HepG2 (cell line): ENCODE data around the gene CHEK1. TPM values are rescaled to one million over a fixed set of nuclear protein-coding genes. Genes with fewer than 3 reads are reported as not detected.

Experiments
- ATAC-seq: fragments of 200-7000 bp; cut with Tn5 transposase; 3 replicates; pipeline ENCODE4 v1.9.1; 2020; ENCODE audit warnings: mild to moderate bottlenecking, moderate library complexity
- BruUV-seq: library from RNA; stranded (reverse); fragments of 400-500 nt; replicated peaks from 2 replicates; lab custom pipeline; 2021; lab: Mats Ljungman, UMichigan
- CTCF ChIA-PET: fragments of 300-600 bp; formaldehyde crosslinking; extraction: SDS; loops from one replicate; lab custom pipeline; 2021; ENCODE audit warnings: low total read pairs, inconsistent platforms, low intra/inter-chr PET ratio; lab: Yijun Ruan, JAX
- POLR2A ChIA-PET: fragments of 350-600 bp; sonication (Branson Sonifier 250); formaldehyde crosslinking; loops from one replicate; lab custom pipeline; 2020; ENCODE audit warnings: antibody characterized with exemption, inconsistent platforms; lab: Yijun Ruan, JAX
- DNase-seq: peaks from one replicate; pipeline ENCODE4 v3.0.0-alpha.2; 2015; ENCODE audit warnings: low spot score
- FAIRE-seq: peaks from 3 replicates; lab custom pipeline; 2011; peaks lifted over from hg19 to GRCh38; lab: Jason Lieb, UNC
- H2AFZ ChIP-seq: one replicate; pipeline ENCODE4 v1.6.1; 2011; ENCODE audit warnings: low read length, inconsistent platforms
- H3K27ac ChIP-seq: fragments of 300-600 bp; 3 replicates; pipeline ENCODE4 v1.8.0; 2011; ENCODE audit warnings: mixed run types, mild to moderate bottlenecking, mixed read lengths, low read length, inconsistent platforms; ENCODE audit not compliant: insufficient read depth; ENCODE audit errors: extremely low read length
- H3K27me3 ChIP-seq, 2 experiments: fragments of 200-600 bp in 1 of 2; 2 replicates in 1 of 2; 3 replicates in 1 of 2; pipeline versions ENCODE4 v1.6.0 to v1.8.0; 2011; ENCODE audit warnings: low read length in 2 of 2, mild to moderate bottlenecking in 2 of 2, moderate library complexity in 2 of 2, inconsistent platforms in 1 of 2; ENCODE audit not compliant: insufficient read depth in 2 of 2, control insufficient read depth in 1 of 2
- H3K36me3 ChIP-seq, 2 experiments: fragments of 200-600 bp in 1 of 2; replicated peaks in 1 of 2; 2 replicates in 1 of 2; 3 replicates in 1 of 2; pipeline versions ENCODE4 v1.5.1 to v1.8.0; 2011; ENCODE audit warnings: low read length in 2 of 2, inconsistent platforms in 1 of 2; ENCODE audit not compliant: insufficient read depth in 2 of 2, control insufficient read depth in 1 of 2
- H3K4me1 ChIP-seq: 2 replicates; pipeline ENCODE4 v1.5.1; 2012; ENCODE audit warnings: low read length, inconsistent platforms; ENCODE audit not compliant: insufficient read depth
- H3K4me2 ChIP-seq: 2 replicates; pipeline ENCODE4 v1.6.0; 2011; ENCODE audit warnings: low read depth, low read length, inconsistent platforms
- H3K4me3 ChIP-seq, 3 experiments: fragments of 200-600 bp in 1 of 3; sonication (generic), shearing (Covaris generic) in 1 of 3; replicated peaks in 1 of 3; 2 replicates each; pipeline ENCODE4 v1.5.1; 2011 to 2016; ENCODE audit warnings: low read length in 3 of 3, inconsistent platforms in 2 of 3, low read depth in 2 of 3, mild to moderate bottlenecking in 2 of 3, control low read depth in 1 of 3, mixed read lengths in 1 of 3; ENCODE audit not compliant: insufficient read depth in 1 of 3
- H3K79me2 ChIP-seq: one replicate; pipeline ENCODE4 v1.6.1; 2011; ENCODE audit warnings: low read length, inconsistent platforms; ENCODE audit not compliant: insufficient read depth
- H3K9ac ChIP-seq: 2 replicates; pipeline ENCODE4 v1.6.0; 2011; ENCODE audit warnings: mild to moderate bottlenecking, low read depth, low read length, inconsistent platforms; ENCODE audit not compliant: insufficient read depth
- H3K9me3 ChIP-seq: 2 replicates; pipeline ENCODE4 v1.5.1; 2012; ENCODE audit warnings: mild to moderate bottlenecking, low read length
- H4K20me1 ChIP-seq: 2 replicates; pipeline ENCODE4 v1.6.0; 2011; ENCODE audit warnings: inconsistent platforms, mild to moderate bottlenecking, low read length, moderate library complexity; ENCODE audit not compliant: insufficient read depth
- AFF4 ChIP-seq: sonication (generic); formaldehyde crosslinking; IDR thresholded peaks from 2 replicates; pipeline ENCODE4 v1.4.0; 2020; ENCODE audit warnings: missing genetic modification reagents
- AHDC1 ChIP-seq: sonication (generic); formaldehyde crosslinking; IDR thresholded peaks from 2 replicates; pipeline ENCODE4 v1.5.1; 2020; ENCODE audit warnings: mild to moderate bottlenecking, missing genetic modification reagents, borderline replicate concordance
- ATM ChIP-seq: fragments of 450-650 bp; IDR thresholded peaks from 2 replicates; pipeline ENCODE4 v1.7.1; 2017; ENCODE audit warnings: mild to moderate bottlenecking, borderline replicate concordance
- DNMT1 ChIP-seq: sonication (generic); formaldehyde crosslinking; IDR thresholded peaks from 2 replicates; pipeline ENCODE4 v1.5.1; 2020; ENCODE audit warnings: mild to moderate bottlenecking, missing genetic modification reagents
- HNF4G ChIP-seq, 2 experiments: sonication (generic) in 1 of 2; formaldehyde crosslinking in 1 of 2; IDR thresholded peaks; 2 replicates each; pipeline versions ENCODE4 v1.4.0 to v1.6.1; 2011 to 2020; ENCODE audit warnings: borderline replicate concordance in 2 of 2, low read depth in 2 of 2, mild to moderate bottlenecking in 2 of 2, low read length in 1 of 2, missing genetic modification reagents in 1 of 2, moderate library complexity in 1 of 2
- SRSF1 ChIP-seq: fragments of 200-400 bp; formaldehyde crosslinking; optimal IDR thresholded peaks from 2 replicates; pipeline ENCODE3; 2017; ENCODE audit warnings: mild to moderate bottlenecking, low read depth, low read length, moderate library complexity
- SRSF9 ChIP-seq: fragments of 200-400 bp; formaldehyde crosslinking; IDR thresholded peaks from 2 replicates; pipeline ENCODE4 v1.6.1; 2018; ENCODE audit warnings: borderline replicate concordance, mild to moderate bottlenecking, low read depth, low read length; ENCODE audit not compliant: insufficient read depth, poor library complexity, severe bottlenecking
- TEAD2 ChIP-seq: sonication (generic); formaldehyde crosslinking; IDR thresholded peaks from 2 replicates; pipeline ENCODE4 v1.9.0; 2021; ENCODE audit warnings: missing genetic modification reagents
- ZNF224 ChIP-seq: sonication (generic); formaldehyde crosslinking; IDR thresholded peaks from 2 replicates; pipeline ENCODE4 v1.5.0; 2020; ENCODE audit warnings: mild to moderate bottlenecking, missing genetic modification reagents
- ZNF296 ChIP-seq: sonication (generic); formaldehyde crosslinking; conservative IDR thresholded peaks from 2 replicates; pipeline ENCODE4 v1.5.0; 2020; ENCODE audit warnings: mild to moderate bottlenecking, missing genetic modification reagents
- ZNF563 ChIP-seq: sonication (generic); formaldehyde crosslinking; IDR thresholded peaks from 2 replicates; pipeline ENCODE4 v1.8.0; 2022; ENCODE audit warnings: mild to moderate bottlenecking, moderate library complexity, missing genetic modification reagents
- ZNF589 ChIP-seq: sonication (generic); formaldehyde crosslinking; conservative IDR thresholded peaks from 2 replicates; pipeline ENCODE4 v1.8.0; 2022; ENCODE audit warnings: mild to moderate bottlenecking, moderate library complexity, missing genetic modification reagents
- ZNF766 ChIP-seq: sonication (generic); formaldehyde crosslinking; IDR thresholded peaks from 2 replicates; pipeline ENCODE4 v1.5.0; 2020; ENCODE audit warnings: missing genetic modification reagents, borderline replicate concordance
- WGBS: methylation state at CpG from one replicate; pipeline ENCODE4 v1.1.6; 2017; ENCODE audit warnings: low lambda C conversion rate; 5-methylcytosine and 5-hydroxymethylcytosine counted together
- in situ Hi-C: cut with HindIII; loops from 2 replicates; pipeline ENCODE4 v1.10.0; 2017; ENCODE audit warnings: low pct_unique_long_range_greater_than_20kb; ENCODE audit not compliant: extremely low pct_ligation_motif_present
- intact Hi-C: fragments of 100-400 bp; cut with micrococcal nuclease; formaldehyde crosslinking; loops from one replicate; pipeline ENCODE4 v1.10.0; 2022; ENCODE audit not compliant: unreplicated experiment
- polyA plus RNA-seq, 8 experiments: library from polyadenylated mRNA; depleted of rRNA in 3 of 8; stranded (reverse) in 7 of 8; unstranded in 1 of 8; fragments of >200 nt; fragmentation: Illumina TruSeq in 4 of 8; extraction: Trizol in 4 of 8; gene quantifications; 2 replicates each; pipeline versions ENCODE4 v1.2.1 to v1.2.3, GENCODE V29; 2011 to 2016; ENCODE audit warnings: low read depth in 4 of 8, missing spikeins in 1 of 8, mixed read lengths in 1 of 8; ENCODE audit not compliant: insufficient read depth in 1 of 8
- total RNA-seq, 5 experiments: library from RNA; depleted of rRNA; stranded (reverse); fragments of >200 nt; fragmentation: Illumina TruSeq; extraction: Trizol; gene quantifications; 2 replicates each; pipeline ENCODE4 v1.2.3, GENCODE V29; 2016; ENCODE audit warnings: low read depth in 1 of 5

The CHEK1 gene
- total and polyA plus RNA-seq, 2 of the 13 experiments (the other 11 are each of a cell fraction or from before 2014, with no cell fraction given): 17.8 to 83.2 TPM

- Histone ChIP-seq H3K27me3 (no peaks in the 10 kb centered on the region), H3K27ac (no peak within 1 kb of the TSS), H2AFZ (no peak within 1 kb of the TSS), H3K36me3 (peaks cover 3 to 8% of the 10 kb centered on the region in 2 experiments; a peak in 3 of 5 replicates), H3K4me2 (no peak within 1 kb of the TSS), H3K4me1 (no peaks in the 10 kb centered on the region), H4K20me1 (no peaks in the 10 kb centered on the region), H3K4me3 (no peak within 1 kb of the TSS), H3K79me2 (no peaks in the 10 kb centered on the region), H3K9me3 (no peaks in the 10 kb centered on the region), H3K9ac (no peak within 1 kb of the TSS)
- intact Hi-C loops: no loop called here
- ATAC-seq (no peak), FAIRE-seq (no peak), DNase-seq (no peak)
- TF ChIP-seq AHDC1 (CRISPR knock-in tag) (no peak), ZNF766 (CRISPR knock-in tag) (no peak), TEAD2 (CRISPR knock-in tag) (no peak), ZNF589 (CRISPR knock-in tag) (no peak), ZNF224 (CRISPR knock-in tag) (no peak), ATM (no peak), HNF4G (IDR thresholded peaks at IDR 0.05; ENCODE audit: borderline replicate concordance, low read depth, low read length) (no peak), HNF4G (CRISPR knock-in tag; IDR thresholded peaks at IDR 0.05; ENCODE audit: borderline replicate concordance, low read depth) (no peak), SRSF1 (no peak), AFF4 (no peak), ZNF296 (CRISPR knock-in tag) (no peak), SRSF9 (no peak), DNMT1 (CRISPR knock-in tag) (no peak), ZNF563 (CRISPR knock-in tag) (no peak)
- WGBS: 100% methylated on average over 1 of the region's 1 CpG
- BruUV-seq: no TSS peak
- in situ Hi-C loops: no loop called here
- ChIA-PET CTCF (no interaction called here), POLR2A (no interaction called here)
Measured at GRCh38 chr11:125680747-125681146, 55.8 kb downstream of the CHEK1 start, which contains the start of gene ACRV1. Gene ACRV1, minus strand, starts transcription at chr11:125680847. Its CDS starts 67 bp downstream, at chr11:125680780.
